CD4-positive, alpha-beta T cell (primary cell): Measurements from ENCODE around the gene NDFIP2. TPM values are rescaled to one million over a fixed set of nuclear protein-coding genes. Genes with fewer than 3 reads are reported as not detected.

Experiments used
- ATAC-seq: fragments of 200-7000 bp; cut with Tn5 transposase; one replicate; pipeline ENCODE4 v1.10.0; 2022; ENCODE audit warnings: mild to moderate bottlenecking; ENCODE audit not compliant: poor library complexity
- CTCF ChIA-PET: fragments of 350-600 bp; sonication (Branson Sonifier 250); formaldehyde crosslinking; loops from one replicate; lab custom pipeline; 2021; ENCODE audit warnings: antibody characterized with exemption, inconsistent platforms; lab: Charles Lee
- POLR2A ChIA-PET: fragments of 350-600 bp; sonication (Branson Sonifier 250); formaldehyde crosslinking; loops from one replicate; lab custom pipeline; 2021; ENCODE audit warnings: antibody characterized with exemption, inconsistent platforms; lab: Charles Lee
- DNase-seq, 14 experiments: peaks; one replicate each; pipeline ENCODE4 v3.0.0-alpha.2; 2013 to 2020; ENCODE audit warnings: mixed read lengths in 2 of 14
- H3K27ac ChIP-seq, 2 donors: one replicate each; pipeline versions ENCODE4 v1.5.1 to v1.7.0; 2013; ENCODE audit warnings: low read length in 2 of 2, low read depth in 1 of 2, mild to moderate bottlenecking in 1 of 2
- H3K27me3 ChIP-seq, 2 experiments: 1 replicate in 1 of 2; 2 replicates in 1 of 2; pipeline versions ENCODE4 v1.6.1 to v1.7.0; 2013; ENCODE audit warnings: low read length in 2 of 2, control low read depth in 1 of 2, mild to moderate bottlenecking in 1 of 2, moderate library complexity in 1 of 2; ENCODE audit not compliant: insufficient read depth in 2 of 2, control insufficient read depth in 1 of 2
- H3K36me3 ChIP-seq: one replicate; pipeline ENCODE4 v1.6.1; 2013; ENCODE audit warnings: low read length, control low read depth; ENCODE audit not compliant: insufficient read depth
- H3K4me1 ChIP-seq: one replicate; pipeline ENCODE4 v1.6.1; 2013; ENCODE audit warnings: low read length, control low read depth; ENCODE audit not compliant: insufficient read depth
- H3K4me3 ChIP-seq: one replicate; pipeline ENCODE4 v1.5.1; 2013; ENCODE audit warnings: mild to moderate bottlenecking, low read length, moderate library complexity
- H3K9me3 ChIP-seq, 2 experiments: 1 replicate in 1 of 2; 2 replicates in 1 of 2; pipeline versions ENCODE4 v1.6.1 to v1.7.0; 2013; ENCODE audit warnings: low read length in 2 of 2, mild to moderate bottlenecking in 2 of 2, control low read depth in 1 of 2, moderate library complexity in 1 of 2; ENCODE audit not compliant: control insufficient read depth in 1 of 2, insufficient read depth in 1 of 2
- H3K27ac Mint-ChIP-seq: one replicate; pipeline ENCODE4 v1.8.0; 2020; ENCODE audit warnings: mixed read lengths
- H3K27me3 Mint-ChIP-seq: one replicate; pipeline ENCODE4 v1.8.0; 2021; ENCODE audit warnings: mixed read lengths
- H3K36me3 Mint-ChIP-seq: one replicate; pipeline ENCODE4 v1.8.0; 2021; ENCODE audit warnings: low read depth, mixed read lengths
- H3K4me1 Mint-ChIP-seq: one replicate; pipeline ENCODE4 v1.8.0; 2021; ENCODE audit warnings: low read depth, mixed read lengths
- H3K4me3 Mint-ChIP-seq: one replicate; pipeline ENCODE4 v1.8.0; 2020; ENCODE audit warnings: mild to moderate bottlenecking, mixed read lengths
- H3K9me3 Mint-ChIP-seq: one replicate; pipeline ENCODE4 v1.8.0; 2020; ENCODE audit warnings: mixed read lengths
- intact Hi-C, 2 experiments: fragments of 100-400 bp; cut with DNase I in 1 of 2; cut with micrococcal nuclease in 1 of 2; formaldehyde crosslinking; loops; one replicate each; pipeline versions ENCODE4 v1.15.1 to v1.9.0; 2023 to 2025; cut with DNase I, micrococcal nuclease
- total RNA-seq, 174 experiments: library from RNA in 2 of 174; stranded (reverse) in 2 of 174; gene quantifications; one replicate each; pipeline ENCODE4 v1.2.3 and lab custom pipeline; 2021 to 2026
- TF ChIP-seq, protein P1 (sequence below): fragments of 200-600 bp; IDR thresholded peaks from one replicate; pipeline ENCODE4 v1.8.0; 2022; ENCODE audit warnings: antibody characterized with exemption, mild to moderate bottlenecking

Gene NDFIP2
- total RNA-seq, 2 experiments from 2014 or later: 3.2 to 3.4 TPM

DNA sequence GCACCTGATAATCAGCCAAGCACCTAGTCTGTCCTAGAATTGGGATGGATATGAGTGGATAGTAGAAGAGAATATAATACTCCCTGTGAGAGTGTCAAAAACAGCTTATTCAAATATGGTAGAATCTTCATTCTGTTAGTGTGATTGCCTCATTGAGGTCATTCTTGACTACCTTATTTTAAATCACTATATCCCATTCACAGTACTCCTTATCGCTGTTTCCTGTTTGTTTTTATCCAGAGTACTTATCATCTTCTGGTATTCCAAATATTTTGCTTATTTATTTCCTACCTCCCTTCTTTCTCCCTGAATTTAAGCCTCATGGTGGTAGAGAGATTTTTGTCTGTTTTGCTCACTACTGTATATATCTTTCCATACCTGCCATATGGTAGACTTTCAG lies 9.9 kb downstream of the NDFIP2 start:
- Histone ChIP-seq H3K4me3 (no peak overlapping the region), H3K27ac (no peak overlapping the region), H3K4me1 (peaks cover 4% of the 10 kb centered on the region), H3K27me3 (no peaks in the 10 kb centered on the region), H3K36me3 (no peaks in the 10 kb centered on the region), H3K9me3 (no peaks in the 10 kb centered on the region)
- no peak overlapping the region for H3K4me3 Mint-ChIP-seq
- H3K9me3 Mint-ChIP-seq: no peaks in the 10 kb centered on the region
- DNase-seq (no peak), ATAC-seq (no peak)
- POLR2A ChIA-PET: interaction anchor here (0.8 kb wide), 1 partner anchor 10 kb away, joined by 3 read pairs; the partner anchor contains the start of gene NDFIP2
- TF ChIP-seq, protein P1, sequence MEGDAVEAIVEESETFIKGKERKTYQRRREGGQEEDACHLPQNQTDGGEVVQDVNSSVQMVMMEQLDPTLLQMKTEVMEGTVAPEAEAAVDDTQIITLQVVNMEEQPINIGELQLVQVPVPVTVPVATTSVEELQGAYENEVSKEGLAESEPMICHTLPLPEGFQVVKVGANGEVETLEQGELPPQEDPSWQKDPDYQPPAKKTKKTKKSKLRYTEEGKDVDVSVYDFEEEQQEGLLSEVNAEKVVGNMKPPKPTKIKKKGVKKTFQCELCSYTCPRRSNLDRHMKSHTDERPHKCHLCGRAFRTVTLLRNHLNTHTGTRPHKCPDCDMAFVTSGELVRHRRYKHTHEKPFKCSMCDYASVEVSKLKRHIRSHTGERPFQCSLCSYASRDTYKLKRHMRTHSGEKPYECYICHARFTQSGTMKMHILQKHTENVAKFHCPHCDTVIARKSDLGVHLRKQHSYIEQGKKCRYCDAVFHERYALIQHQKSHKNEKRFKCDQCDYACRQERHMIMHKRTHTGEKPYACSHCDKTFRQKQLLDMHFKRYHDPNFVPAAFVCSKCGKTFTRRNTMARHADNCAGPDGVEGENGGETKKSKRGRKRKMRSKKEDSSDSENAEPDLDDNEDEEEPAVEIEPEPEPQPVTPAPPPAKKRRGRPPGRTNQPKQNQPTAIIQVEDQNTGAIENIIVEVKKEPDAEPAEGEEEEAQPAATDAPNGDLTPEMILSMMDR: no peak
- intact Hi-C loops: loop anchor here in 1 of 2 experiments (5.0 kb wide), 1 partner anchor 69 kb away; no protein-coding TSS in a partner anchor
- H3K27me3 Mint-ChIP-seq: no peaks in the 10 kb centered on the region
- no peak overlapping the region for H3K27ac Mint-ChIP-seq
- CTCF ChIA-PET: no interaction called here
- H3K36me3 Mint-ChIP-seq: no peaks in the 10 kb centered on the region
- H3K4me1 Mint-ChIP-seq: peaks cover 78% of the 10 kb centered on the region

DNA sequence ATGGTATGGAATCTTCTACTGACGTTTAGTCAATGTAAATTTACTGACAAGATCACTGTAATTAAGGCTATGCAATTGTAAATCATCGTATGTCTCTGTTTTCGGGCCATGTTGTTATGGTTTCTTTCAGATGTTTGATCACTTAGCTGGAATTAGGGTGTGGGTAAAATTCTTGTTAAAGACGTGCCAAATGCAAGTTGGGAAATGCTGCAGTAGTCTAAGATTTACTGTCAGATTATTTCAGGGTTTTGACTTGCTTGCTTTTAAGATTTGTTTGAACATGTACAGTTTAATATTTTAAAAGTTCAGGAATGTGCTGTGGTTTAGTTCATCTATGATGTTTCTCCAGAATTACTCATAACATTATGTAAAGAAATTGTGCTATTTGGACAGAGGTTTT lies 10.8 kb downstream of the NDFIP2 start:
- Mint-ChIP-seq H3K27ac (no peak overlapping the region), H3K4me1 (peaks cover 72% of the 10 kb centered on the region), H3K4me3 (peak overlapping the region; percentile 12), H3K36me3 (no peaks in the 10 kb centered on the region), H3K27me3 (no peaks in the 10 kb centered on the region), H3K9me3 (no peaks in the 10 kb centered on the region)
- no peak for DNase-seq
- intact Hi-C loops: loop anchor here in 1 of 2 experiments (5.0 kb wide), 1 partner anchor 69 kb away; no protein-coding TSS in a partner anchor
- ChIA-PET POLR2A (interaction anchor here (1.6 kb wide), 1 partner anchor 8 kb away, joined by 4 read pairs; no protein-coding TSS in a partner anchor), CTCF (interaction anchor here (0.9 kb wide), 1 partner anchor 9 kb away, joined by 6 read pairs; no protein-coding TSS in a partner anchor)
- no peaks in the 10 kb centered on the region for H3K9me3 ChIP-seq
- ATAC-seq: no peak
- no peak overlapping the region for H3K4me3 ChIP-seq
- no peak overlapping the region for H3K27ac ChIP-seq
- H3K36me3 ChIP-seq: no peaks in the 10 kb centered on the region
- TF ChIP-seq, protein P1: no peak
- peaks cover 4% of the 10 kb centered on the region for H3K4me1 ChIP-seq
- no peaks in the 10 kb centered on the region for H3K27me3 ChIP-seq

DNA sequence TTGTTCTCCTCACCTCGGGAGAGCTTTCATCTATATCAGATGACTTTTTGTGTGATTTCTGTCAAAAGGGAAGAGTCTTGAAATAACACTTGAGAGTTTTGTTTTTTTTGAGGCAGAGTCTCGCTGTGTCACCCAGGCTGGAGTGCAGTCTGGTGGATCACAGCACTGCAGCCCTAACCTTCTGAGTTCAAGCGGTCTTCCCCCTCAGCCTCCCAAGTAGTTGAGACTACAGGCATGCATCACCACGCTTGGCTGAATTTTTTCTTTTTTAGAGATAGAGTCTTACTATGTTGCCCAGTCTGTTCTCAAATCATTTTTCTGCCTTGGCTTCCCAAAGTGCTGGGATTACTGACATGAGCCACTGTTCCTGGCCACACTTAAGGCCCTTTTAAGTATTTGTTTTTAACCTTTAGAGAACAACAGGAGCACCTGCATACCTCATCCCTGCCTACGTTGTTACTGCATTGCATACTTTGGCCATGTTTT lies 11.4 kb downstream of the NDFIP2 start:
- TF ChIP-seq, protein P1: no peak
- no peak overlapping the region for H3K4me3 ChIP-seq
- H3K27me3 Mint-ChIP-seq: no peaks in the 10 kb centered on the region
- ChIA-PET CTCF (interaction anchor here (0.9 to 1.5 kb wide), 2 partner anchors 9 to 10 kb away, joined by 5 to 6 read pairs; no protein-coding TSS in a partner anchor), POLR2A (interaction anchor here (1.4 to 1.6 kb wide), 2 partner anchors 9 to 11 kb away, joined by 4 read pairs; partner anchors contain the start of gene NDFIP2)
- DNase-seq (peak in 3 of 14 experiments; percentile 11 to 22 (median 12)), ATAC-seq (peak; percentile 77)
- H3K9me3 Mint-ChIP-seq: no peaks in the 10 kb centered on the region
- H3K36me3 ChIP-seq: no peaks in the 10 kb centered on the region
- peaks cover 66% of the 10 kb centered on the region for H3K4me1 Mint-ChIP-seq
- no peaks in the 10 kb centered on the region for H3K36me3 Mint-ChIP-seq
- H3K4me1 ChIP-seq: peaks cover 4% of the 10 kb centered on the region
- peak overlapping the region; percentile 28 for H3K4me3 Mint-ChIP-seq
- no peaks in the 10 kb centered on the region for H3K27me3 ChIP-seq
- no peak overlapping the region for H3K27ac ChIP-seq
- H3K27ac Mint-ChIP-seq: no peak overlapping the region
- no peaks in the 10 kb centered on the region for H3K9me3 ChIP-seq
- intact Hi-C loops: loop anchor here in 1 of 2 experiments (5.0 kb wide), 1 partner anchor 70 kb away; no protein-coding TSS in a partner anchor
